ENCODE results near the gene NACAD.

NACAD gene

GRCh38 chr7:45112648-45113047, 23.9 kb upstream of the NACAD start:
- DNase-seq: peak; percentile 65

GRCh38 chr7:45111298-45112223, 22.8 kb upstream of the NACAD start, which contains the start of gene TBRG4:
TBRG4 (minus strand) TSS chr7:45111697; CDS start chr7:45109237, 2,460 bp downstream.
- peak; percentile 98 for DNase-seq

- DNase-seq: no peak
Measured at GRCh38 chr7:45108863-45109262, 20.1 kb upstream of the NACAD start.

- DNase-seq: no peak
Measured at GRCh38 chr7:45107356-45107755, 18.6 kb upstream of the NACAD start.

GRCh38 chr7:45106820-45107219, 18.1 kb upstream of the NACAD start:
- no peak for DNase-seq

GRCh38 chr7:45105588-45106188, 16.9 kb upstream of the NACAD start:
- DNase-seq: no peak

GRCh38 chr7:45104844-45105587, 16.2 kb upstream of the NACAD start:
- no peak for DNase-seq

GRCh38 chr7:45103958-45104843, 15.4 kb upstream of the NACAD start:
- no peak for DNase-seq

GRCh38 chr7:45102785-45103712, 14.3 kb upstream of the NACAD start:
- DNase-seq: no peak

GRCh38 chr7:45101748-45102147, 13.0 kb upstream of the NACAD start:
- DNase-seq: no peak

- DNase-seq: no peak
Measured at GRCh38 chr7:45100761-45101480, 12.2 kb upstream of the NACAD start.

GRCh38 chr7:45099891-45100760, 11.4 kb upstream of the NACAD start:
- DNase-seq: no peak

GRCh38 chr7:45098983-45099839, 10.4 kb upstream of the NACAD start:
- DNase-seq: no peak

GRCh38 chr7:45092931-45093235, 4.1 kb upstream of the NACAD start:
- no peak for DNase-seq

- DNase-seq: peak; percentile 90
Measured at GRCh38 chr7:45092100-45092930, 3.5 kb upstream of the NACAD start.

- DNase-seq: peak; percentile 87
Measured at GRCh38 chr7:45089341-45089891, 647 bp upstream of the NACAD start.

- no peak for DNase-seq
Measured at GRCh38 chr7:45088146-45088701, 545 bp downstream of the NACAD start.

Measured in NCI-H226 (cell line).